Transverse colon (tissue), 4 donors: ENCODE results near the gene LRRC10B.

ENCODE experiments used
- CTCF ChIP-seq, 5 experiments: fragments of 200-600 bp in 3 of 5; fragments of 450-650 bp in 2 of 5; sonication (generic) in 3 of 5; IDR thresholded peaks; 1 replicate in 2 of 5; 2 replicates in 3 of 5; pipeline ENCODE4 v1.5.1; 2016 to 2017; ENCODE audit warnings: antibody characterized with exemption in 5 of 5, inconsistent platforms in 3 of 5, mild to moderate bottlenecking in 2 of 5, moderate library complexity in 1 of 5
- POLR2A ChIP-seq: fragments of 450-650 bp; IDR thresholded peaks from one replicate; pipeline ENCODE4 v1.6.1; 2016; ENCODE audit warnings: antibody characterized with exemption, mild to moderate bottlenecking, moderate library complexity
- POLR2AphosphoS5 ChIP-seq, 3 donors: sonication (generic); formaldehyde crosslinking; IDR thresholded peaks; one replicate each; pipeline ENCODE4 v1.6.1; 2016; ENCODE audit warnings: antibody characterized with exemption in 3 of 3

GRCh38 chr11:61534025-61534932 is 25.7 kb downstream of the LRRC10B start:
- TF ChIP-seq CTCF (IDR thresholded peaks at IDR 0.05) (no peak), POLR2A (no peak), POLR2AphosphoS5 (IDR thresholded peaks at IDR 0.05) (no peak)
